Measurements from ENCODE around the gene ENTPD8. TPM values are rescaled to one million over a fixed set of nuclear protein-coding genes. Genes with fewer than 3 reads are reported as not detected.

ENTPD8 gene
- total and polyA plus RNA-seq, 10 of the 15 experiments (the other 5 are each of a cell fraction or from before 2014, with no cell fraction given): not detected

DNA sequence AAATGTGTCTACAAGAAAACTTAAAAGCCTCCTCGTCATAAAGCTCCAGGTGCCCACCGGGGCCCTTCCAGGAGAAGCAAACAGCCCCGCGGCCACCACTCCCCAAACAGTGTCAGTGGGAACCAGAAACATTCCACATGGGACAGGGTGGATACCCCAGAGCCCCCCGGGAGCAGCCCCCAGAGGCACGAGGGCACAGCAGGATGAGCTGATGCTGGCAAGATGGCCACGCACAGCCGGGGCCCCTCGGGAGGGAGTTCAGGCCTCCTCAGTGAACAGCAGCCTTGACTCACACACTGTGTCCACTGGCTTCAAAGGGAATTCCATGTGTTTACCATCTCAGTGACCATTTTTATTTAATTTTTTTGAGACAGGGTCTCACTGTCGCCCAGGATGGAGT lies 28.7 kb downstream of the ENTPD8 start:
- DNase-seq (ENCODE audit: low read depth, low spot score) (no peak), ATAC-seq (no peak), FAIRE-seq (no peak)
- no peak overlapping the region for H3K27ac ChIP-seq (ENCODE audit: control insufficient read depth, insufficient read depth)
- peaks cover 25% of the 10 kb centered on the region for H3K4me1 ChIP-seq (ENCODE audit: control insufficient read depth, insufficient read depth, low read length)
- H4K20me1 ChIP-seq (ENCODE audit: control insufficient read depth, insufficient read depth): no peaks in the 10 kb centered on the region
- POLR2A ChIA-PET: interaction anchor here (1.7 kb wide), 1 partner anchor 96 kb away, joined by 4 read pairs; no protein-coding TSS in a partner anchor
- SMC1A ChIA-PET (ENCODE audit: uncharacterized antibody, unreplicated experiment): interaction anchor here (0.8 to 1.3 kb wide), 2 partner anchors 10 to 110 kb away, joined by 3 to 4 read pairs; partner anchors contain the start of gene NRARP
- WGBS (ENCODE audit: insufficient coverage, insufficient replicate concordance, low lambda C conversion rate, missing lambda C conversion rate): 86% methylated on average over 10 of the region's 10 CpGs
- no peaks in the 10 kb centered on the region for H3K36me3 ChIP-seq (ENCODE audit: control insufficient read depth in 2 of 2, insufficient read depth in 2 of 2, low read length in 1 of 2)
- H3K4me2 ChIP-seq (ENCODE audit: control insufficient read depth, insufficient read depth): no peak overlapping the region
- H3K9ac ChIP-seq (ENCODE audit: control insufficient read depth, insufficient read depth, low read length): no peak overlapping the region
- BruUV-seq (replicated peaks): no TSS peak
- H3K79me2 ChIP-seq (ENCODE audit: control insufficient read depth, insufficient read depth, low read length): peaks cover 4% of the 10 kb centered on the region
- no peak for TF ChIP-seq HCFC1 (IDR thresholded peaks at IDR 0.05; ENCODE audit: low read length)
- TF ChIP-seq HDAC6 (IDR thresholded peaks at IDR 0.05; ENCODE audit: unreplicated experiment): no peak
- TF ChIP-seq SMARCA5 (IDR thresholded peaks at IDR 0.05): no peak
- TF ChIP-seq SPI1 (IDR thresholded peaks at IDR 0.05; ENCODE audit: borderline replicate concordance, insufficient read depth, low read depth, low read length): no peak
- no peak for TF ChIP-seq EP300 (IDR thresholded peaks at IDR 0.05; ENCODE audit: borderline replicate concordance in 1 of 2, control insufficient read depth in 1 of 2, low read depth in 2 of 2, low read length in 2 of 2)
- no peak for TF ChIP-seq GABPA (IDR thresholded peaks at IDR 0.05; ENCODE audit: low read depth)
- no peak for TF ChIP-seq LARP7 (IDR thresholded peaks at IDR 0.05)
- no peak for TF ChIP-seq MYB (IDR thresholded peaks at IDR 0.05; ENCODE audit: borderline replicate concordance, low read depth, low read length)
- no peak for TF ChIP-seq TCF7 (IDR thresholded peaks at IDR 0.05; ENCODE audit: borderline replicate concordance)
- no peak for TF ChIP-seq CBFB (IDR thresholded peaks at IDR 0.05; ENCODE audit: low read depth)
- no peak for TF ChIP-seq PML (IDR thresholded peaks at IDR 0.05; ENCODE audit: low read length)
- TF ChIP-seq BHLHE40 (IDR thresholded peaks at IDR 0.05; ENCODE audit: borderline replicate concordance in 1 of 2, low read depth in 2 of 2, low read length in 1 of 2): no peak
- no peak for TF ChIP-seq MTA2 (IDR thresholded peaks at IDR 0.05; ENCODE audit: low read depth)
- TF ChIP-seq IRF4 (IDR thresholded peaks at IDR 0.05; ENCODE audit: low read depth, low read length): no peak
- TF ChIP-seq ASH2L (IDR thresholded peaks at IDR 0.05; ENCODE audit: borderline replicate concordance, low read depth): no peak
- no peak for TF ChIP-seq ESRRA (IDR thresholded peaks at IDR 0.05; ENCODE audit: low read length)
- TF ChIP-seq, protein P1, sequence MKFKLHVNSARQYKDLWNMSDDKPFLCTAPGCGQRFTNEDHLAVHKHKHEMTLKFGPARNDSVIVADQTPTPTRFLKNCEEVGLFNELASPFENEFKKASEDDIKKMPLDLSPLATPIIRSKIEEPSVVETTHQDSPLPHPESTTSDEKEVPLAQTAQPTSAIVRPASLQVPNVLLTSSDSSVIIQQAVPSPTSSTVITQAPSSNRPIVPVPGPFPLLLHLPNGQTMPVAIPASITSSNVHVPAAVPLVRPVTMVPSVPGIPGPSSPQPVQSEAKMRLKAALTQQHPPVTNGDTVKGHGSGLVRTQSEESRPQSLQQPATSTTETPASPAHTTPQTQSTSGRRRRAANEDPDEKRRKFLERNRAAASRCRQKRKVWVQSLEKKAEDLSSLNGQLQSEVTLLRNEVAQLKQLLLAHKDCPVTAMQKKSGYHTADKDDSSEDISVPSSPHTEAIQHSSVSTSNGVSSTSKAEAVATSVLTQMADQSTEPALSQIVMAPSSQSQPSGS (IDR thresholded peaks at IDR 0.05; ENCODE audit: low read length): no peak
- CTCF ChIA-PET: interaction anchor here (1.0 to 1.3 kb wide), 3 partner anchors 11 to 110 kb away, joined by 4 to 5 read pairs (median 4); partner anchors contain the start of genes EXD3, NOXA1 and NRARP
- H3K27me3 ChIP-seq (replicated peaks in 1 of 2; ENCODE audit: control insufficient read depth in 2 of 2, insufficient read depth in 2 of 2, low read length in 1 of 2): no peaks in the 10 kb centered on the region
- H2AFZ ChIP-seq (ENCODE audit: control insufficient read depth, low read depth, low read length): no peak overlapping the region
- no peak overlapping the region for H3K4me3 ChIP-seq
- in situ Hi-C loops (cut with MboI) (no loop called here), intact Hi-C loops (cut with micrococcal nuclease; ENCODE audit: unreplicated experiment) (no loop called here)
- RAD21 ChIA-PET (ENCODE audit: unreplicated experiment): interaction anchor here (1.6 kb wide), 1 partner anchor 10 kb away, joined by 4 read pairs; the partner anchor contains the start of gene EXD3
- H3K9me3 ChIP-seq (replicated peaks; ENCODE audit: control insufficient read depth, insufficient read depth, low read length): no peaks in the 10 kb centered on the region
